ENCODE data around the gene PTCSC3. TPM values are rescaled to one million over a fixed set of nuclear protein-coding genes. Genes with fewer than 3 reads are reported as not detected.

The PTCSC3 gene
- total RNA-seq = not detected in 2 replicates

GRCh38 chr14:36176524-36176923 lies at the start of gene PTCSC3:
Gene PTCSC3 (minus strand): TSS chr14:36176722.

Other genes starting within 250 kb of the PTCSC3 start
- gene MBIP, start 143.9 kb upstream of the PTCSC3 start, total RNA-seq = 5.4 and 9.4 TPM in 2 replicates

Measured in bronchus fibroblast of lung (primary cell).